ENCODE results near the gene RBM4B. TPM values are rescaled to one million over a fixed set of nuclear protein-coding genes. Genes with fewer than 3 reads are reported as not detected.

RBM4B gene
- total and polyA plus RNA-seq, 4 donors, result 7.1 to 13.8 (median 10.6) TPM

DNA sequence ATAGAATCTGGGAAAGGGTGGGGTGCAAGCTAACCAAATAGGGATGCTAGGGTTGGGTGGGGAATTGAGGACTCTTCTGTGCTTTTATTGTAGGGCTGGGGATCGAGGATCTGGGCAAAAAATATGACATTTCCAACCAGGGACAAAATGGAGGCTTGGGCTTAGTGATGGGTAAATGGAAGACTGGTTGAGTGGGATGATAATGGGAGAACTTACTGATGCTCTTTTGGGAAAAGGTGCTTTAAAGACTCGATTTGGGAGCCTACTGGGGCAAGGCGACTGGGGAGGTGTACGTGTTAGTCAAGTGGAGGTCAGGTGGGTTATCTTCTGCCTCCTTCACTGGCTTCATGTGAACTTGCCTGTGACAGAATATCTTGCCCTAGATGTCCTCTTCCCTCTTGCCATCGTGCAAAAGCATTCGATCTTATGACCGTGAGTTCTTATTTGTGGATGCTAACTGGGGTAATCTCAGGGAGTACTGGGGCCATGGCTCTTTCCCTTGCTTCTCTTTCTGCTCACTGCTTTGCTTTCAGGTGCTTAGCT is 49.6 kb downstream of the RBM4B start:
- H3K9me3 ChIP-seq (ENCODE audit: control insufficient read depth in 4 of 4, low read length in 3 of 4), result no peaks in the 10 kb centered on the region
- peaks cover 17 to 68% (median 51%) of the 10 kb centered on the region in 4 donors for H3K36me3 ChIP-seq (ENCODE audit: control insufficient read depth in 4 of 4, insufficient read depth in 3 of 4, low read depth in 1 of 4, low read length in 3 of 4)
- no peaks in the 10 kb centered on the region for H3K27me3 ChIP-seq (ENCODE audit: control insufficient read depth in 4 of 4, insufficient read depth in 4 of 4, low read length in 3 of 4)
- H3K27ac ChIP-seq (ENCODE audit: low read depth in 1 of 2, low read length in 2 of 2), result no peak overlapping the region
- no peak overlapping the region for H3K4me3 ChIP-seq (ENCODE audit: low read depth in 1 of 3, low read length in 3 of 3)
- 94% methylated on average over 7 of the region's 7 CpGs for WGBS
- H3K9ac ChIP-seq (ENCODE audit: low read depth in 1 of 2, low read length in 2 of 2), result no peak overlapping the region
- TF ChIP-seq JUND (IDR thresholded peaks at IDR 0.05) (no peak), TAF1 (conservative IDR thresholded peaks at IDR 0.05) (no peak), FOXA2 (IDR thresholded peaks at IDR 0.05) (no peak), SP1 (IDR thresholded peaks at IDR 0.05) (no peak)
- peaks cover 3 to 4% (median 3%) of the 10 kb centered on the region in 4 donors for H3K4me1 ChIP-seq (ENCODE audit: control insufficient read depth in 4 of 4, insufficient read depth in 4 of 4, low read length in 3 of 4)
- DNase-seq (ENCODE audit: low spot score), result no peak

DNA sequence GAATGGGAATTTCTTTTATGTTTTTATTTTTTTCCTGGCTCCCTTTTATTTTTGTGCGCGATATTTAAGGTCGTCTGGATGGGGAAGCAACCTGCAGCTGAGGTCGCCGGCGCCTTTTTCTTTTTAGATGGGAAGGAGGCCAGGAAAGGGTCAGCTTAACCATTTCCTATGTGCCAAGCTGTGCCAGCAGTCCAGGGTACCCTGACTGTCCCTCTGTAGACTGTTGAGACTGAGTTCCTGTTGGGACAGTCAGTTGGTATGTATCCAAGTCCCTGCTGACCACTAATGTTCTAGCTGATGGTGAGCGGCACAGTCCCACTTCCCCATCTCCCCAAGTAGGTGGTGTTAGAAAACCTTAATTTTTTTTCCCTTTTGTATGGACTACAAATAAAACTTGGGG is 50.8 kb downstream of the RBM4B start:
- 86% methylated on average over 7 of the region's 7 CpGs for WGBS

More for the DNA sequence above, 50.8 kb downstream of the RBM4B start:
- H3K4me3 ChIP-seq (ENCODE audit: low read depth in 1 of 3, low read length in 3 of 3), result no peak overlapping the region
- H3K4me1 ChIP-seq (ENCODE audit: control insufficient read depth in 4 of 4, insufficient read depth in 4 of 4, low read length in 3 of 4), result peaks cover 3 to 13% (median 11%) of the 10 kb centered on the region in 4 donors
- no peaks in the 10 kb centered on the region for H3K9me3 ChIP-seq (ENCODE audit: control insufficient read depth in 4 of 4, low read length in 3 of 4)
- no peak for DNase-seq (ENCODE audit: low spot score)
- peaks cover 17 to 68% (median 53%) of the 10 kb centered on the region in 4 donors for H3K36me3 ChIP-seq (ENCODE audit: control insufficient read depth in 4 of 4, insufficient read depth in 3 of 4, low read depth in 1 of 4, low read length in 3 of 4)
- no peak for TF ChIP-seq RXRA (IDR thresholded peaks at IDR 0.05)
- TF ChIP-seq, protein P1, sequence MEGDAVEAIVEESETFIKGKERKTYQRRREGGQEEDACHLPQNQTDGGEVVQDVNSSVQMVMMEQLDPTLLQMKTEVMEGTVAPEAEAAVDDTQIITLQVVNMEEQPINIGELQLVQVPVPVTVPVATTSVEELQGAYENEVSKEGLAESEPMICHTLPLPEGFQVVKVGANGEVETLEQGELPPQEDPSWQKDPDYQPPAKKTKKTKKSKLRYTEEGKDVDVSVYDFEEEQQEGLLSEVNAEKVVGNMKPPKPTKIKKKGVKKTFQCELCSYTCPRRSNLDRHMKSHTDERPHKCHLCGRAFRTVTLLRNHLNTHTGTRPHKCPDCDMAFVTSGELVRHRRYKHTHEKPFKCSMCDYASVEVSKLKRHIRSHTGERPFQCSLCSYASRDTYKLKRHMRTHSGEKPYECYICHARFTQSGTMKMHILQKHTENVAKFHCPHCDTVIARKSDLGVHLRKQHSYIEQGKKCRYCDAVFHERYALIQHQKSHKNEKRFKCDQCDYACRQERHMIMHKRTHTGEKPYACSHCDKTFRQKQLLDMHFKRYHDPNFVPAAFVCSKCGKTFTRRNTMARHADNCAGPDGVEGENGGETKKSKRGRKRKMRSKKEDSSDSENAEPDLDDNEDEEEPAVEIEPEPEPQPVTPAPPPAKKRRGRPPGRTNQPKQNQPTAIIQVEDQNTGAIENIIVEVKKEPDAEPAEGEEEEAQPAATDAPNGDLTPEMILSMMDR (IDR thresholded peaks at IDR 0.05; ENCODE audit: low read depth, low read length, missing input control), result no peak
- TF ChIP-seq, protein P2, sequence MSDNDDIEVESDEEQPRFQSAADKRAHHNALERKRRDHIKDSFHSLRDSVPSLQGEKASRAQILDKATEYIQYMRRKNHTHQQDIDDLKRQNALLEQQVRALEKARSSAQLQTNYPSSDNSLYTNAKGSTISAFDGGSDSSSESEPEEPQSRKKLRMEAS (IDR thresholded peaks at IDR 0.05), result no peak
- no peak for TF ChIP-seq GABPA (IDR thresholded peaks at IDR 0.05 in 1 of 2, conservative IDR thresholded peaks at IDR 0.05 in 1 of 2)
- no peak for TF ChIP-seq SP1 (IDR thresholded peaks at IDR 0.05)
- no peak for TF ChIP-seq NR2F2 (IDR thresholded peaks at IDR 0.05)
- TF ChIP-seq FOXA2 (IDR thresholded peaks at IDR 0.05), result no peak
- TF ChIP-seq, protein P3, sequence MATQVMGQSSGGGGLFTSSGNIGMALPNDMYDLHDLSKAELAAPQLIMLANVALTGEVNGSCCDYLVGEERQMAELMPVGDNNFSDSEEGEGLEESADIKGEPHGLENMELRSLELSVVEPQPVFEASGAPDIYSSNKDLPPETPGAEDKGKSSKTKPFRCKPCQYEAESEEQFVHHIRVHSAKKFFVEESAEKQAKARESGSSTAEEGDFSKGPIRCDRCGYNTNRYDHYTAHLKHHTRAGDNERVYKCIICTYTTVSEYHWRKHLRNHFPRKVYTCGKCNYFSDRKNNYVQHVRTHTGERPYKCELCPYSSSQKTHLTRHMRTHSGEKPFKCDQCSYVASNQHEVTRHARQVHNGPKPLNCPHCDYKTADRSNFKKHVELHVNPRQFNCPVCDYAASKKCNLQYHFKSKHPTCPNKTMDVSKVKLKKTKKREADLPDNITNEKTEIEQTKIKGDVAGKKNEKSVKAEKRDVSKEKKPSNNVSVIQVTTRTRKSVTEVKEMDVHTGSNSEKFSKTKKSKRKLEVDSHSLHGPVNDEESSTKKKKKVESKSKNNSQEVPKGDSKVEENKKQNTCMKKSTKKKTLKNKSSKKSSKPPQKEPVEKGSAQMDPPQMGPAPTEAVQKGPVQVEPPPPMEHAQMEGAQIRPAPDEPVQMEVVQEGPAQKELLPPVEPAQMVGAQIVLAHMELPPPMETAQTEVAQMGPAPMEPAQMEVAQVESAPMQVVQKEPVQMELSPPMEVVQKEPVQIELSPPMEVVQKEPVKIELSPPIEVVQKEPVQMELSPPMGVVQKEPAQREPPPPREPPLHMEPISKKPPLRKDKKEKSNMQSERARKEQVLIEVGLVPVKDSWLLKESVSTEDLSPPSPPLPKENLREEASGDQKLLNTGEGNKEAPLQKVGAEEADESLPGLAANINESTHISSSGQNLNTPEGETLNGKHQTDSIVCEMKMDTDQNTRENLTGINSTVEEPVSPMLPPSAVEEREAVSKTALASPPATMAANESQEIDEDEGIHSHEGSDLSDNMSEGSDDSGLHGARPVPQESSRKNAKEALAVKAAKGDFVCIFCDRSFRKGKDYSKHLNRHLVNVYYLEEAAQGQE (IDR thresholded peaks at IDR 0.05), result no peak
- no peak for TF ChIP-seq RAD21 (IDR thresholded peaks at IDR 0.05)
- no peak for TF ChIP-seq FOXA1 (IDR thresholded peaks at IDR 0.05)
- TF ChIP-seq JUND (IDR thresholded peaks at IDR 0.05), result no peak
- TF ChIP-seq YY1 (IDR thresholded peaks at IDR 0.05), result no peak
- no peak for TF ChIP-seq TAF1 (conservative IDR thresholded peaks at IDR 0.05)
- no peak overlapping the region for H3K27ac ChIP-seq (ENCODE audit: low read depth in 1 of 2, low read length in 2 of 2)
- no peaks in the 10 kb centered on the region for H3K27me3 ChIP-seq (ENCODE audit: control insufficient read depth in 4 of 4, insufficient read depth in 4 of 4, low read length in 3 of 4)
- no peak overlapping the region for H3K9ac ChIP-seq (ENCODE audit: low read depth in 1 of 2, low read length in 2 of 2)

Measured in liver (tissue), 9 donors.